Thyroid gland (tissue), 4 donors: ENCODE results near the gene SAFB. TPM values are rescaled to one million over a fixed set of nuclear protein-coding genes. Genes with fewer than 3 reads are reported as not detected.

Source experiments
- DNase-seq, 2 donors: peaks; one replicate each; pipeline ENCODE4 v3.0.0-alpha.2; 2019
- H3K27ac ChIP-seq, 3 donors: fragments of 200-600 bp; sonication (generic); 1 replicate in 2 of 3; 2 replicates in 1 of 3; pipeline ENCODE4 v1.5.1; 2016 to 2019; ENCODE audit warnings: mild to moderate bottlenecking in 1 of 3, moderate library complexity in 1 of 3
- H3K27me3 ChIP-seq: fragments of 200-600 bp; sonication (generic); one replicate; pipeline ENCODE4 v1.5.1; 2019
- H3K36me3 ChIP-seq, 2 donors: fragments of 200-600 bp; sonication (generic); one replicate each; pipeline ENCODE4 v1.5.1; 2016 to 2019
- H3K4me1 ChIP-seq, 2 donors: fragments of 200-600 bp; sonication (generic); one replicate each; pipeline ENCODE4 v1.5.1; 2017 to 2019
- H3K4me3 ChIP-seq, 3 donors: fragments of 200-600 bp; sonication (generic); replicated peaks in 1 of 3; 1 replicate in 2 of 3; 2 replicates in 1 of 3; pipeline ENCODE4 v1.5.1; 2016; ENCODE audit warnings: mild to moderate bottlenecking in 1 of 3
- H3K9me3 ChIP-seq: fragments of 200-600 bp; sonication (generic); one replicate; pipeline ENCODE4 v1.5.1; 2017
- CTCF ChIP-seq, 6 experiments: fragments of 200-600 bp in 3 of 6; fragments of 450-650 bp in 3 of 6; sonication (generic) in 3 of 6; IDR thresholded peaks; one replicate each; pipeline ENCODE4 v1.5.1; 2016 to 2019; ENCODE audit warnings: antibody characterized with exemption in 6 of 6, mild to moderate bottlenecking in 2 of 6, inconsistent platforms in 1 of 6, moderate library complexity in 1 of 6
- POLR2A ChIP-seq, 2 donors: fragments of 450-650 bp; IDR thresholded peaks; one replicate each; pipeline ENCODE4 v1.6.1; 2017; ENCODE audit warnings: antibody characterized with exemption in 2 of 2, mild to moderate bottlenecking in 2 of 2, moderate library complexity in 1 of 2
- WGBS, 2 donors: methylation state at CpG; one replicate each; pipeline ENCODE4 v1.1.5; 2017; 5-methylcytosine and 5-hydroxymethylcytosine counted together
- intact Hi-C: fragments of 100-400 bp; cut with DNase I; formaldehyde crosslinking; loops from one replicate; pipeline ENCODE4 v1.15.1; 2023
- total RNA-seq, 4 donors: library from RNA; depleted of rRNA; stranded (reverse); fragments of >200 nt; gene quantifications; one replicate each; pipeline ENCODE4 v1.2.3, GENCODE V29; 2016

Gene SAFB
- total RNA-seq, 4 donors from 2014 or later, result 70.1 to 129 (median 86.7) TPM

DNA sequence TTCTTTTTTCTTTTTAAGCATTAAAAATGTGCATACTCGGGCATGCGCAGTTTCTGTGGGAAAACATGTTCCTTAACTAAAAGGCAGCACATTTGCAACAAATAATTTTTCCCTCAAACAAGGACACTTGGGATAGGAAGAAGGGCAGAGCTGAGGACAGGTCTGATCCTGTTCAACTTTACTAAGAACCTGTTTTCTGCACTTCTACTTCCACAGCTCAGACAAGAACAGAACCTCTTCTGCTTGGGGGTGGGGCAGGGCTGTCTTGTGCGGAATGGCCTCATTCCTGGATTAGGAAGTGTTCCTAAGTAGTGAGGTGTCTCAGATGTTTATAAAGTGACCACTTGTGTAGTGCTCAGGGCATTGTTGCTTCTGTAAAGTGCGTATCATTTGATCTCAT lies 18.3 kb downstream of the SAFB start:
- Histone ChIP-seq H3K27ac (no peak overlapping the region), H3K4me3 (no peak overlapping the region), H3K36me3 (peaks cover 10 to 33% of the 10 kb centered on the region in 2 donors), H3K4me1 (peaks cover 5 to 12% of the 10 kb centered on the region in 2 donors), H3K27me3 (no peaks in the 10 kb centered on the region), H3K9me3 (no peaks in the 10 kb centered on the region)
- 73 to 82% methylated on average over 4 of the region's 4 CpGs for WGBS, 2 donors
- intact Hi-C loops, result no loop called here
- peak; percentile 55 to 58 for DNase-seq
- no peak for TF ChIP-seq CTCF (IDR thresholded peaks at IDR 0.05)
- TF ChIP-seq POLR2A (IDR thresholded peaks at IDR 0.05), result no peak

GRCh38 chr19:5642204-5642603 lies 19.3 kb downstream of the SAFB start:
- H3K9me3 ChIP-seq, result no peaks in the 10 kb centered on the region
- H3K27ac ChIP-seq, result no peak overlapping the region
- H3K36me3 ChIP-seq, result peaks cover 18 to 43% of the 10 kb centered on the region in 2 donors
- intact Hi-C loops, result no loop called here
- no peak overlapping the region for H3K4me3 ChIP-seq
- 95 to 98% methylated on average over 2 of the region's 2 CpGs for WGBS, 2 donors
- H3K27me3 ChIP-seq, result no peaks in the 10 kb centered on the region
- H3K4me1 ChIP-seq, result peaks cover 5 to 12% of the 10 kb centered on the region in 2 donors
- TF ChIP-seq POLR2A (IDR thresholded peaks at IDR 0.05), result no peak
- no peak for TF ChIP-seq CTCF (IDR thresholded peaks at IDR 0.05)
- no peak for DNase-seq

- DNase-seq, result no peak
- 91 to 95% methylated on average over 4 of the region's 4 CpGs for WGBS, 2 donors
- Histone ChIP-seq H3K27me3 (no peaks in the 10 kb centered on the region), H3K36me3 (peaks cover 26 to 52% of the 10 kb centered on the region in 2 donors), H3K4me3 (no peak overlapping the region), H3K27ac (no peak overlapping the region), H3K4me1 (peaks cover 2 to 12% of the 10 kb centered on the region in 2 donors), H3K9me3 (no peaks in the 10 kb centered on the region)
- intact Hi-C loops, result no loop called here
- no peak for TF ChIP-seq POLR2A (IDR thresholded peaks at IDR 0.05)
- no peak for TF ChIP-seq CTCF (IDR thresholded peaks at IDR 0.05)
Observed at GRCh38 chr19:5643060-5643459, 20.2 kb downstream of the SAFB start.

DNA sequence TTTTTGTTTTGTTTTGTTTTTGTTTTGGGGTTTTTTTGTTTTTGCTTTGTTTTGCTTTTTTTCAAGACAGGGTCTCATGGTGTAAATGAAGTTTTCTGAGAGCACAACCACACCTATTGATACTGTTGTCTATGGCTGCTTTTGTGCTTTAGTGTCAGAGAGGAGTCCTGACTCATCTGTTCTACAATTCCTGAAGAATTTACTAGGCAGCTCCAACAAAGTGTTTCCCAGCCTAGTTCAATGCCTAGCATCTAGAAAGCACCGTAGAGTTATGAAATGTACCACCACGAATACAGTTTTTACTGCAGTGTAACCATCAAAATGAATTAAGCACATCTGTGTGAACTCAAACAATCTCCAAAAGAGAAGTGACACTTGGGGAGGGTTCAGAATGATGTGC lies 21.2 kb downstream of the SAFB start:
- DNase-seq, result no peak
- H3K9me3 ChIP-seq, result no peaks in the 10 kb centered on the region
- no peak overlapping the region for H3K27ac ChIP-seq
- TF ChIP-seq CTCF (IDR thresholded peaks at IDR 0.05) (no peak), POLR2A (IDR thresholded peaks at IDR 0.05) (no peak)
- WGBS, 2 donors, result 93 to 95% methylated on average over 2 of the region's 2 CpGs
- H3K36me3 ChIP-seq, result peaks cover 32 to 57% of the 10 kb centered on the region in 2 donors
- intact Hi-C loops, result no loop called here
- no peak overlapping the region for H3K4me3 ChIP-seq
- H3K27me3 ChIP-seq, result no peaks in the 10 kb centered on the region
- H3K4me1 ChIP-seq, result peaks cover 0 to 12% of the 10 kb centered on the region in 2 donors

GRCh38 chr19:5645409-5645808 lies 22.5 kb downstream of the SAFB start:
- peaks cover 0 to 12% of the 10 kb centered on the region in 2 donors for H3K4me1 ChIP-seq
- no peak overlapping the region for H3K4me3 ChIP-seq
- intact Hi-C loops, result no loop called here
- H3K27me3 ChIP-seq, result no peaks in the 10 kb centered on the region
- peaks cover 41 to 66% of the 10 kb centered on the region in 2 donors for H3K36me3 ChIP-seq
- no peaks in the 10 kb centered on the region for H3K9me3 ChIP-seq
- 90 to 96% methylated on average over 5 of the region's 5 CpGs for WGBS, 2 donors
- no peak overlapping the region for H3K27ac ChIP-seq
- no peak for TF ChIP-seq POLR2A (IDR thresholded peaks at IDR 0.05)
- TF ChIP-seq CTCF (IDR thresholded peaks at IDR 0.05), result no peak
- no peak for DNase-seq
